Stimulated activated CD4-positive, alpha-beta T cell treated with anti-CD3 and anti-CD28 coated beads, TNF-alpha, amount 100 ng/mL, for 48 hours (primary cell): ENCODE results near the gene XYLT2.
"Not testable (repeated sequence)": the region's sequence is repeated elsewhere in the genome, so short reads cannot be mapped to it uniquely, and the experiment has no call there.

Source experiments
- DNase-seq, 3 donors: peaks; one replicate each; pipeline ENCODE4 v3.0.0-alpha.2; 2020; ENCODE audit warnings: low read depth in 3 of 3

The XYLT2 gene

DNA sequence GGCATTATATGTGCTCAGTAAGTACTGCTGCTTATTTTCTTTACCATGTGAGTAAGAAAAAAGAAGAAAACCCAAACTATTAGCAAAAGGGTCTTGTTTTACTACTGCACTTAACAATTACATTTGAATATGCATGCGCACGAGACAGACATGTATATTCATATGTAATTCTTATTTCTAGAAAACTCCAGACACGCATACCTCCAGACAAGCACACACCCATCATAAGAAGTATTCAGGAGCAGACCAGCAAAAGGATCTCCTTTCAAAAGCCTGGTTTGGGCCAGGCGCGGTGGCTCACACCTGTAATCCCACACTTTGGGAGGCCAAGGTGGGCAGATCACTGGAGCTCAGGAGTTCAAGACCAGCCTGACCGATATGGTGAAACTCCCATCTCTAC is 43.6 kb downstream of the XYLT2 start:
- DNase-seq, result no peak

DNA sequence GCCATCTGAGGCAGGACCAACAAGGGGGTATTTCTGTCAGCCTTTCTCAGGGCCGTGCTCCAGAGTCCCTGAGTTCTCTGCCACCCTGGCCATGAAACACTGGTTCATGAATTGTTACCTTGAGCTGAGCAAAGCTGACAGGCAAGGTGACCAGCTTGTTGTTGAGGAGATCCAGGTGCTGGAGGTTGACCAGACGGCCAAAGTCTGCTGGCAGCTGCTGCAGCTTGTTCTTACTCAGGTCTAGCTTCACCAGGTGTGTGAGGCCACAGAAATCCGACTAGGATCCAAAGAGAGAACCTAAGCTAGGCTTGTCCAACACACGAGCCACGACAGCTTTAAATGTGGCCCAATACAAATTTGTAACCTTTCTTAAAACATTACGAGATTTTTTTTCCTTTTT is 46.7 kb downstream of the XYLT2 start:
- DNase-seq, result no peak

DNA sequence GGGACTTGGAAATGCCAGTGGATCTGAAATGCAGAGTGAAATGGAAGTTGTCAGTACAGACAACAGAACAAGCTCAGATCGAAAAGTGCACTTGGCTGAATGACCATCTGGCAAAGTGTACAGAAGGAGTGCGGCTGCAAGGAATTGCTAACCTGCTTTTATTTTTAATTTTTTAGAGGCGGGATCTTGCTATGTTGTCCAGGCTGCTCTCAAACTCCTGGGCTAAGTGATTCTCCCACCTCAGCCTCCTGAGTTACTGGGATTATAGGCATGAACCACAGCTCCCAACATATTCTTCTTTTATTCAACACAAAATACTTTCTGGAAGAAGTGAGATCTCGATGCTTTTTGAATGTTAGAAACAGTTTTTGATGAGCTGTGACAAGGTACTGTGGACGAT is 47.8 kb downstream of the XYLT2 start:
- DNase-seq, result no peak

DNA sequence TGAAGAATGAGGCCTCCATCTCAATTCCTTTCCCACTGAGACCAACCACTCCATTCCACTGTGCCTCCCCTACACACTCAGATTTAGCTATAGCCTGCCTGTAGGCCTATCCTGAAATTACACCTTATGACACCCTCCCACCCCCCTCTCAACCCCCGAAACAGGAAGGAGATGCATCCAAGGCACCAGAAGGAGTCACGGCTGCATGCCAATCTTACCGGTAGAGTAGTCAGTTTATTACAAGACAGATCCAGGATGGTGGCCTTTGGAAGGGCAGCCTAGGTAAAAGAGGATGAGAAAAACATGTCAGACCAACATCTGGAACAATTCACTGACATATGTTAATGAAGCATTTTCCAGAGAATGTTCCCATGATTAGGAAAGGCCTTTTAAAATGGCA is 48.8 kb downstream of the XYLT2 start:
- no peak for DNase-seq

DNA sequence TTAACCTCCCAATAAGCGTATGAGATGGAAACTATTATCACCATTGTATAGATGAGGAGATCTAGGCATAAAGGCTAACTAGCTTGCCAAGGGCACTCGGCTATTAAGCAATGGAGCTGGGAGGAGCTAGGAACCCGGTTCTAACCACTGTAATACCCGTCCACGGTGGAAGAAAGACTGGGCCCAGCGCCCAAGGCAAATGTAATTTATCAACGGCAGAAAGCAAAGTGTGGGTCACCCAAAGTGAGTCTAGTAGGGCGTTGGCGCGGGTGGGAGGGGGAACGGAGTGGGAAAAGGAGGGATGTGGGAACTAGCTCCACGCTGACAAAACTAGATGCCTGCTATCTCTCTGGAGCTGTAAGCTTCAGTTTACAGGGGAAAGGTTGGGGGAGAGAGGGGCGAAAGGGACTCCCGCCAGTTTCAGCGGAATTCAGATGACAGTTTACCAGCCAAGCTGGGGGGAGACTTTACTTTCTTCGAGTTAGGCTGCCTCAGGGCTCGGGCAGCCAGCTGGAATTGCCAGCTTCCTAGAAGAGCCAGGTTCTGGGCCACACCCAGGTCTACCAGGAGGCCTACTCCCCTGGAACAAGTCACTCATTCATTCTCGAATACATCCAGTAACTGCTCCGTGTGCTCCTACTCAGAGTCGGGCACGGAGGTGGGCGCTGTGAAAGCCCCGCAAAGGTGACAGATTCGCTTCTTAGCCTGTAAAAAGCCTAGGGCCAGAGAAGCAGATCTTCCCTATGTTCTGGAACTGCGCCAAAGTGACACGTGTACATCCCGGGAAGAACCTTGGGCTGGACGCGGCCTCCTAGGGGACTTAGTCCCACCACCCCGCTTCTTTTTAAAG is 50.6 kb downstream of the XYLT2 start:
- peak in 1 of 3 donors; percentile 11 for DNase-seq

DNA sequence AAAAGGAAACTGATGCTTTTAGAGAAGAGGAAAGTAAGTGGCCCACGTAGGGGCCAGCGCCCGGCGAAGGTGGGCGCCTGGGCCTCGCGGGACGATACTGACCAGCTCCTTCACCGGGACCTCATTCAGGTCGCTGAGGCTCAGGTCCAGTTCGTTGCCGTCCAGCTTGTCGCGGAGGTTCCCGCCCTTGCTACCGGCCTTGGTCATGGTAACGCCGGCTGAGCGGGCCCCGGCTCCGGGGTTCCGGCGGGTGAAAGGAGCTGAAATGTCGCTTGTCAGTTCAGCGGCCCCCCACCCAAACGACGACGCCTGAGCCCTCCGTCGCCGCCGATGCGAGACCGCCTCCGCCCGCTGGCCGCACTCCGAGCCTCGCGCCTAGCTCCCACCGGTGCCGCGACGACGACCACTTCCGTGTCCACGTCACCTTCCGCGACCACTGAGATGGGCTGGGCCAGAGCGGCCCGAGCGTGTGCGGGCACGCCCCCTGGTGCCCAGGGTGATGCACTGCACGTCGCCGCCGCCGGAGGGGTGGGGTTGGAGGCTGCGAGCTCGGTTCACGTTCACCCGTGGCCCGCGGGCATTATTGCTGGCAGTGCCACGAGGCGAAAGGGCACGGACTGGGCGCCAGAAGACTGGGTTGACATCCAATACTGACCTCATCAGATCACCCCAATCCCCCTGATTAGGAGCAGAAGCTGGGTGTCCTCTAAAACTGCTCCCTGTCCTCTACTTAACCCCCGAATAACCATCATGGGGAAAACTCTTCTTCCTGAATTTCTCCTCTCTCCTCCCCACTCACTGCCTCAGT is 51.4 kb downstream of the XYLT2 start, which contains the start of gene LRRC59:
Gene LRRC59, minus strand, starts transcription at position 413 of the 808 bp plus-strand sequence. Its CDS starts 206 bp downstream, at position 207.
- peak; percentile 79 to 90 (median 87) for DNase-seq

DNA sequence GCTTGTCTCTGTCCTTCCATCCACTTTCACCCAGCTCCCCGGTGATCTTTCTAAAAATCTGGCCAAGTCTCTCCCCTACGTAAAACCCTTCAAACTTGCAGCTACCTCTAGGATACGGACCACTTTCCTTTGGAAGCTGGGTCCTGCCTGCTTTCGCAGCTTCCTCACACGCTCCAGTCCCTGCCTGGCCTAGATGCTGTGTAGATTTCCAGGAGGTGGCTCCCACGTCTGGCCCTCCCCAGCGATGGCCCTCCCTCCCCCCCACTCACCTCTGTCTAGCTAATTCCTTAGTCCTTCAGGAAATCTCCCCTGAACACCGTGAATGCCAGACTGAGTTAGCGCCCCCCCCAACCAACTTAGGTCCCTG is 52.0 kb downstream of the XYLT2 start:
- DNase-seq, result no peak

DNA sequence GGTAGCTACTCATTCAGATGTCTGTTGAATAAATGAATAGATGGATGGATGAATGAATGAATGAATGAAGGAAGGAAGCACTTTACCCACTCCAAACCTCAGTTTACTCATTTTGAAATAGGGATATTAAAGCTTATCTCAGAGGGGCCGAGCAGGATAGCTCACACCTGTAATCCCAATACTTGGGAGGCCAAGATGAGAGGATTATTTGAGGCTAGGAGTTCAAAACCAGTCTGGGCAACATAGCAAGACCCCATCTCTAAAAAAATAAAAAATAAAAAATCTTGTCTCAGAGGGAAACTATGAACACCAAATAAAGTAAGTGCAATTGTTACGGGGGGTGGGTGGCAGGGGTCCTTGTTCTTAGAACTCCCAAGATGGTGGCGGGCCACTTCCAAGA is 52.7 kb downstream of the XYLT2 start:
- not testable (repeated sequence) for DNase-seq

DNA sequence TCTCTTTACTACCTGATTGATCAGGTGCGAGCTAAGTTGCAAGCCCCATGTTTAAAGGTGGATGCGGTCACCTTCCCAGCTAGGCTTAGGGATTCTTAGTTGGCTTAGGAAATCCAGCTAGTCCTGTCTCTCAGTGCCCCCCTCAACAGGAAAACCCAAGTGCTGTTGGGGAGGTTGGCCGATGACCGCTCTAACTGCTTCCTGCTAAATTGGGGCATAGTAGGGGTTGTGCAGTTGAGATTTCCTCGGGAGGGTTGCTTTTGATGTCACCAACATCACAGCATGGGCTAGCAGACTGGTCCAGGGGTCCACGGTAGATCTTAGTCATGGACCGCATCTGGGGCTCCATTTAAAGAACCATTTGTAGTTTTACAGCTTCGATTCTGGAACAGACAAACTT is 53.7 kb downstream of the XYLT2 start:
- not testable (repeated sequence) for DNase-seq

DNA sequence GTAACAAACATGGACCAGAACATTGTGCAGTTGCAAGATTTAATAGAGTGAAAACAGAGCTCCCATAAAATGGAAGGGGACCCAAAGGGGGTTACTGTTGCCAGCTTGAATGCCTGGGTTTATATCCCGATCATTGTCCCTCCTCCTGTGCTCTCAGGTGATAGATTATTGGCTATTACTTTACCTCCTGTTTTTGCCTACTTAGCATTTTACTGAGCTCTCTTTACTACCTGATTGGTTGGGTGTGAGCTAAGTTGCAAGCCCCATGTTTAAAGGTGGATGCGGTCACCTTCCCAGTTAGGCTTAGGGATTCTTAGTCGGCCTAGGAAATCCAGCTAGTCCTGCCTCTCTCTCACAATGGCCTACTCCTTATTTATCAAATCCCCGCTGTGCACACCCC is 59.4 kb downstream of the XYLT2 start:
- DNase-seq, result not testable (repeated sequence)

DNA sequence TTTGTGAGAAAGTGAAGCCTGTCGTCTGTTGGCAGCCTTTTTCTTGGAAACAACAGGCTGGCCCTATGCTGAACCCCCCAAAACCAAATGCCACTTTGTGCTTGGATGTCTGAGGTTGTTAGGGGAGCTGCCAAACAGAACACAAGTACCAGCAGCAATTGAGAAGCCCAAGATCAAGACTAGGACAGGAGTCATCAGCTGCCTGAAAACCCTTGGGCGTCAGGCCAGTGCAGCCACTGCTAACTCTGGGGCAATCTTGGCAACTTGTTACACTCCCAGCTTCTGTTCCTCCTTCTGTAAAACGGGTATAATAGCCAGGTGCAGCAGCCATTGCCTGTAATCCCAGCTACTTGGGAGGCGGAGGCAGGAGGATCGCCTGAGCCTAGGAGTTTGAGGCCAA is 60.7 kb downstream of the XYLT2 start:
- no peak for DNase-seq

DNA sequence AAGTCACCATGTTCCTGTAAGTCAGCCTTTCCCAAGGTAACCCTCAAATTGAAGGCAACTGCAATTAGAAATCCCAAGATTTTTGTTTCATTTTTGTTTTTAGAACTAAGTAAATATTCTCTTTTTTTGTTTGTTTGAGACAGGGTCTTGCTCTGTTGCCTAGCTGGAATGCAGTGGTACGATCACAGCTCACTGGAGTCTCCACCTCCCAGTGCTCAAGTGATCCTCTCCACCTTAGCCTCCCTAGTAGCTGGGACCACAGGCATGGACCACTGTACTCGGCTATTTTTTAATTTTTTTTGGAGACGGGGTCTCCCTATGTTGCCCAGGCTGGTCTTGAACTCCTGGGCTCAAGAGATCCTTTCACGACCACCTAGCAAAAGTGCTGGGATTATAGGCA is 62.0 kb downstream of the XYLT2 start:
- DNase-seq, result no peak
